Measurements from ENCODE around the gene RSKR.
A peak's percentile ranks its signal among the peaks of the same experiment; 100 is the strongest.
"Not testable (repeated sequence)": the region's sequence is repeated elsewhere in the genome, so short reads cannot be mapped to it uniquely, and the experiment has no call there.

The RSKR gene

DNA sequence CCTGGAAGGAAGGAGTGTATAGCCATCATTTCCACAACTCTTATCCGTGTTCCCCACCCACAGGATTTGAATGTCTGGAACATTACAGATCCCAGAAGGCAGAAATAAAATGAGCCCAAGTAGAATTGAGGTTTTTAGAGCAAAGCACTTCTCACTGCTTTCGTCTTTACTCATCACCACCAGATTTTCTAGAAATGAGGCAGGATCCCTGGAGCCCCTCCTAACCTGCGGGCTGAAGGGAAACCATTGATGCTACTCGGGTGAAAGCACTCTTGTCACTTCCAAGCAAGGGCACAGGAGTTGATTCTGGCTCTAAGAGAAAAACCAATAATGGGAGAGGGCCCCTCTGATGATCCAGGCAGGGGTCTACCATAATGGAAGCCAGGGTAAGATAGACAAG is 34.5 kb downstream of the RSKR start:
- DNase-seq (ENCODE audit: low spot score) = no peak
- no peak for FAIRE-seq

DNA sequence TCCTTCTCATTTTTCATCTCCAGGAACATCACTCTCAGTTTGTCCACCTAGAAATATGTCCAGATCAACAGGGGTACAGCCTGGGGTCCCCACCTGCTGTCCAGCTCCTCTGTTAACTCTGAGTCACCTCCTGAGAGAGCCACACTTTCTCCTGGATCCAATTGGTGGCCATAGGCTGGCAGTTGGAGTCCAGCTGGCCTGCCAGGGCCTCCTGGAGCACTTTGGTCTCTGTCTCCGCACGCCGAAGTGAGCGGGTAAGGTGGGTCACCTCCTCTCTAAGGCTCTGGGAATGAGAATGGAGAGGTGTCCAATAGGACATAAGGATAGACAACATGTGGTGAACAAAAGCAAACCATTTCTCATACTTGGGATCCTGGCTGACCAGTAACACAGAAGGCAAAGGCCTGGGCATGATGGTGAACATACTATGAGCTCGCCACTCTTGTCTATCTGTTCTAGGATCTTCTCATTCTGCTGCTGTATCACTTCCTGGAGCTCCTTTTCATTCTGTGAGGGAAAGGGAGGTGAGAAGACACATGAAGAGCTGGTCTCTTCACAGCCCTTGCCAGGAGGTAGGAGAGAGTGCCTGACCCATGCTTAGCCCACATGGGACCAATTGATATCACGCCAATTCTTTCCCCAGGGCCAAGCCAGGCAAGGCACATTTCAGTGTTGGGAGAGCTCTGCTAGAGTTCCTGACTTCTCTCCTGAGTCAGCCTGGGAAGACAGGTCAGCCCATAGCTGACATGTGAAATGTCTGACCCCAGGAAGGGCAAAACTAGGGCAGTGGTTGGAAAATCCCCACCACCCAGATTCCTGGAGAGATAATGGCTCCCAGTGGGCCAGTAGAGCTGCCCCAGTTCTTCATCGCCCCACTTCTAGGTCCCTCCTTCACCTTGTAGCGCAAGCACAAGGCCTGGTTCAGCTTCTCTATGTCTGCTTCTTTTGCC is 35.5 kb downstream of the RSKR start:
- DNase-seq (ENCODE audit: low spot score) = no peak

DNA sequence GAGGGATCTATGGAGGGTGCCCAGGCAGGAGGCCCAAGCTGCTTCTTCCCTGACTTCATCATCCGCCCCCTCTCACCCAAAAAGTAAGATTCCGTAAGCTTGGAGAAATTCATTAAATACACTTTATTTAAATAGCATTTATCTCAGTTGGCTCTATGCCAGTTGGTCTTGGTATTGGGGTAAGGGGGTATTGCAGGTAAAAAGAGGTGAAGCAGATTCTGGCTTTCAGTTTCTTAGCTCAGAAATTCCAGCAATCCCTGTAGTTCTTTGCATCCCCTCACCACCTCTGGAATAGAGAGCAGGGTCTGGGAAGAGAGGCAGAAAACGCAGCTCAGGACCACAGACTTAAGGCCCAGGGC is 36.5 kb downstream of the RSKR start:
- DNase-seq (ENCODE audit: low spot score) (no peak), FAIRE-seq (no peak)

More for the DNA sequence above, 35.5 kb downstream of the RSKR start:
- no peak for FAIRE-seq

DNA sequence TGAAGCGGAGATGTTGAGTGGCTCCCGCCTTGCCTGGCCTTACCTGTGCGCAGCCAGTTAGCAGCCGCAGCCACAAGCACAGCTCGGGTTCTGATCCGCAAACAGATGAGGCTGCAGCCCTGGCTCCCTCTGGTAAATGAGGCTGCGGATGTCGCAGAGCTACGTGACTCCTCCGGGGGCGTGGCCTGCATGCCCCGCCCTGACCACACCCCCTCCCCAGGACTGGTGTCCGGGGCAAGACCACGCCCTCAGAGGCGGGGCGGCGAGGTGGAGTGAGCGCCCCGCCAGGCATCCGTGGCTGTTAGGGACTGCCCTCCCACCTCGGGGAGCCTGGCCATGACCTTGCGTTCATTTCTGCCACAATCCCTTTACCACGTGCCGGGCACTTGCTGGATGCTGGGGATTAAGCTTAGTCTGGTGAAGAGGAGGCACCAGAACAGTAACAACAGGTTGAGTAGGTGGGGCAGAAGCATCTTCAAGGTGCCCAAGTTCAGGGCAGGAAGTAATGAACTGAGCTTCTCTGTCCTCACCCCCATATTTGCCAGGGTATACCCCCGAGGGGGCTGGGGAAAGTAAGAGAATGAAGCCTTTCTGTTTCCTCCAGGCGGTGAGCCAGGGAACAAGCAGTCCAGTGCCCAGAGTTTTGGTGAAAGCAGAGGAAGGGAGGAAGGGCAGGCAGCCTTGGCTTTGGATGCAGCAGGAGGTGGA is 37.1 kb downstream of the RSKR start, which contains the start of gene ALDOC:
TSS of gene ALDOC (minus strand) at position 138 of the 708 bp plus-strand sequence. CDS start 1,363 bp downstream, outside the sequence.
- FAIRE-seq (no peak), DNase-seq (ENCODE audit: low spot score) (peak; percentile 48)

DNA sequence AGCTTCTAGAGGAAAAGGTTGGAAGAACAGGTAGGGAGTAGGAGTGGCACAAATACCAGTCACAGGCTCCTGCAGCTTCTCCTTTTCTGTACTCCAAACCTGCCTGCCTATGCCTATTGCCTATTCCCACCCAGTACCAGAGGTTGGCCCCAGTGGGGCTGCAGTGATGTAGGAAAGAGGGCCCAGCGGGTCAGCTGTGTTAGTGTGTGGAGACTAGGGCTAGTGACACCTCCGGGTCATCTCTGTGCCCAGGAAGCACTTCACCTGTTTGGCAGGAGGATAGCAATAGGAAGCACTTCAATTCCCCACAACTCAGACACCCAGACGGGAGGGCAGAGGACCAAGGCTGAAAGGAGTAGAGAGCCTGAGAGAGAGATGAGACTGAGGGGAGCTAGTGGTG is 38.0 kb downstream of the RSKR start:
- not testable (repeated sequence) for FAIRE-seq

DNA sequence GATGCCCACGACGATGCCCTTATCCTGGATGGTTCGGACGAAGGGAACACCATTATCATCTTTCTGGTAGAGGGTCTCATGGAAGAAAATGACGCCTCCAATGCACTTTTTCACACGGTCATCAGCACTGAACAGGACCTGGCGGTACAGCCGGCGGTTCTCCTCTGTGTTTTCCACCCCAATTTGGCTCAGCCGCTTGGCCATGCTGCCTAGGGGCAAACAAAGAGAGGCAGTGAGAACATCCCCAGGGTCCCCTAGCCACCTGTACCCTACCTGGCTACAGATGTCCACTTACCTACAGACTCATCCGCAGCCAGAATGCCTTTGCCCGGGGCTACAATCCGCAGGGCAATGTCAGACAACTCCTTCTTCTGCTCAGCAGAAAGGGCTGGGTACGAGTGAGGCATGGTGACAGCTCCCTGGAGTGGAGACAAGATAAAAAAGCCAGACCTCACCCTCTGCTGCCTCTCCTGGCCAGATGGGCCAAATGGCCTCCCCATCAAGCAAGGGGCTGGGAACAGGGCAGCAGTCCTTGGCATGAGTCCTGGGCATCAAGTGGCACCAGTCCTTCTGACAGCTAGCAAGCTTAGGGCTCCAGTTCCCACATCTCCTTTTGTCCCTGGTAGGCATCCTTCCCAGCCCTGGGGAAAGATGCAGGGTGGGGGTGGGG is 38.7 kb downstream of the RSKR start:
- FAIRE-seq (no peak), DNase-seq (ENCODE audit: low spot score) (no peak)

More for the DNA sequence above, 38.0 kb downstream of the RSKR start:
- DNase-seq (ENCODE audit: low spot score) = not testable (repeated sequence)

DNA sequence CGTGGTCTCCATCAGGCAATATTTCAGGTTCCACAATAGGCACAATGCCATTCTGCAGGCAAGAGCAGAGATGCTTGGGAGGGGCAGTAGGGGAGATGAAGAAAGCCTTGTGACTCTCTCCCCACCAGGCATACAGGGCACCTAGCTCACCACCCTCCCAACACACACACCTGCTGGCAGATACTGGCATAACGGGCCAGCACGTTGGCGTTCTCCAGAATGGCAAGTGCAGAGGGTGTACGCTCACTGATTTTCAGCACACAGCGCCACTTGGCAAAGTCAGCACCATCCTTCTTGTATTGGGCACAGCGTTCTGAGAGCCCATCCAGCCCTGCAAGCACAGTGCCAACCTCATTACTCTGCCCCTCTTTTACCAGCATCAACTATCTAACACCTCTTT is 39.5 kb downstream of the RSKR start:
- FAIRE-seq = no peak
- no peak for DNase-seq (ENCODE audit: low spot score)

DNA sequence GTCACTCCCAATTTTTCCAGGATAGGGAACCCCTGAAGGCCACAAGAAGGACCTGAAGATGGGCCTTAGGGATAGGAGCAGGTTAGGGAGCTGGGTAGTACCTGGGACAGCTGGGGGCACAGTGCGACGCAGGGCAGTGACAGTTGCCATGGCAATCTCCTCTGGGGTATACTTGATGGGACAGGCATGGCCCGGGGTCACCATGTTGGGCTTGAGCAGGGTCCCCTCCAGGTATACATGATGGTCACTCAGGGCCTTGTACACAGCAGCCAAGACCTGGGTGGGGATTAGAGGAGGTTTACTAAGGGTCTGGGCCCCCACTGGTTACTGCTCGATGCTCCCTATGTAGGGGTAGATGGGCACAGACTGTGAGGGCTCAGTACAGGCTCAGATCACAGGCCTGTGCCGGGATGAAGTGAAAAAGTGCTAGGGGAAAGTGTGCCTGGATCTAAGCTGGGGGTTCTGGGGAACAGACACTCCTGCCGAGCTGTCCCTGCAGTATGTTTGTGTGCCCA is 40.0 kb downstream of the RSKR start:
- no peak for FAIRE-seq
- no peak for DNase-seq (ENCODE audit: low spot score)

DNA sequence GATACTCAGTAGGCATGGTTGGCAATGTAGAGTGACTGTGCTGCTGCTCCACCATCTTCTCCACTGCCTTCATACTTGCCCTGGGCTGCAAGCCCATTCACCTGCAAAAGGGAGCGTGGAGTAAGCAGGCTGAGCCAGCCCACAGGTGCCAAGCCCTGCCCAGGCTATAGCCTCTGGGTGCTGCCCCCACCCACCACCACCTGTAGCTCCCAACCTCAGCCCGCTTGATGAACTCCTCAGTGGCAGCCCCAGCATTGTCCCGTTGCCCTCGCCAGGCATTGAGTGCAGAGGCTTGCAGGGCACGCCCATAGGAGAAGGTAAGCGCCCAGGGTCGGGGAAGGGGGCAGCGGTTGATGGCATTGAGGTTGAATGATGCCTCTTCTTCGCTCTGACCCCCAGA is 40.5 kb downstream of the RSKR start:
- no peak for FAIRE-seq
- DNase-seq (ENCODE audit: low spot score) = no peak

DNA sequence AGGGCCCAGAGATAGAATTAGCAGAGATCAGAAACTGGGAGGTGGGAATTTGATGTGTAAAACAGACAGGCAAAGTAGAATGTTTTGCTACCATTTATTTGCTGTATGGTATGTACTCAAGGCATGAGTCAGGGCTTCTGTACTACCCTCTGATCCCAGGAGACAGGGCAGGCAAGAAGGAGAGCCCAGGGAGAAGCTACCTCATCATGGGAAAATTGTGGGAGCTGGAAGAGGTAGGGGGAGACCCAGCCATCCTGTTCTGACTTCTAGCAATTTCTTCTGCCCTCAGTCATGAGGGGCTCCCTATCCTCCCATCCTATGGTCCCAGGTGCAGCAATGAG is 41.0 kb downstream of the RSKR start:
- DNase-seq (ENCODE audit: low spot score) (no peak), FAIRE-seq (no peak)

DNA sequence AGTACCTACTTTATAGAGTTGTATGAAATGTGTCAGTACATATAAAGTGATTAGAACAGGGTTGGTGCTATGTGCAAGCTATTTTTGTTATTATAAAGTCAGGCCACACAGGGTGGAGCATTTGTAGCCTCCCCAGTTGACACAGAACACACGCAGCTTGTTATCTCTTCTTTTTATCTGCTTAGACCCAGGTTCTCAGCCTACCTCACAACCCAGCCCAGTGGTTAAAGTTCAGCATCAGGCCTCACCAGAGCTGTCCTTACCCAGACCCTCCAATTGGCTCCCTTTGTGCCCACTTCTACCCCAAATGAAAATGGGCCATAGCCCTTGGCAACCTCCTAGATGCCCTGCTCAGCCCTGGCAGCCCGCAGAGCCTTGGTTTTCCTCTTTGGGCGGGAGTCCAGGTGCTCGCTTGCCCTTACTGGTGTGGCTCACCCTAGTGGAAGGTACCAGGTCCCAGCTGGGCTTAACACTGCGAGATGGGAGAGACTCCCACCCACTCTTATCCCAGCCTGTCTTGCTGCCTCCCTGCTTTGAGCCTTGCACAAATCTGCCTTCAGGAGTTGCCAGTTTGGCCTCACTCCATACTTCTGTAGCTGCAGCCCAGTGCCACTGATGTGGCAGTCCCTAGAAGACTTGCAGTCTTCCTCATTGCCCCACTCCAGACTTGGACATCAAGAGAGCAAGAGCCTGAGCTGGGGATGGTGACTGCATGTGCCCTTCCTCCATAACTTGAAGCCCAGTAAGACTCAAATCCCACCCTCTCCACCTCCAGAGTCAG is 41.5 kb downstream of the RSKR start:
- no peak for FAIRE-seq
- no peak for DNase-seq (ENCODE audit: low spot score)

DNA sequence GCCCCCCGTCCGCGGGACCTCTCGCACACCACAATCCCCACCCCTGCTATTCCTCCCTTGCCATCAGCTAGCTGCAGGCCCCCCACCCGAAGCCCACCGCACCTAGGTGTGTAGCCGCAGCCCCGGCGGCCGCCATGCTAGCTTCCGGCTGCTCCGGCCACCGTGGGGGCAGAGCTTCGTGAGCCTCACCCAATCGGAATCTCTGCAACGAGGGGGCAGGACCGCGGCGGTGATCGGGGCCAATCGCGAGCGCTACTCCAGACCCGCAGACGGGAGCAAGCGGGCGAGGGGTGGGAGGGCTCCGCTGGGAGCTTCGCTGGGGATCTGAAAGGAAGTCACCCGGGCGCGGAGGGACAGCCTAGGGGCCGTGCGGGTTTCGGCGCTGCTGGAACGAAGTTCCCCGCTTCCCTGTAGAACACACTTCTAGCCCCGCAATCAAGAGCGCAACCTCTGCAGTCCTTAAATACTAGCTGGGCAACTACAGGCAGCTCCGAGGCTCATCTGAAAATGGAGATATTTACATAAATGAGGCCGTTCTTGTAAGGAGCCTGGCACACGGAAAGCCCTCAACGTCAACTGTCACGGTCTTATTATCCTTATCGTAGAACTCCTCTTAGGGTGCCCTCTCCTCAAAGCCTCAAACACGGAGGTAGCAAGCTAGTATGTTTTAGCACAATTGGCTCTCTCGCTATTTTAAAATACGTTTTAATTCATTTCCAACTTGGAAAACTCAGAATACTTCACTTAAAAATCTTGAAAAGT is 42.4 kb downstream of the RSKR start, which contains the start of gene PIGS:
TSS of gene PIGS (minus strand) at position 164 of the 762 bp plus-strand sequence. CDS start at position 136, 28 bp downstream.
- DNase-seq (ENCODE audit: low spot score) = peak; percentile 81
- FAIRE-seq = peak; percentile 30

DNA sequence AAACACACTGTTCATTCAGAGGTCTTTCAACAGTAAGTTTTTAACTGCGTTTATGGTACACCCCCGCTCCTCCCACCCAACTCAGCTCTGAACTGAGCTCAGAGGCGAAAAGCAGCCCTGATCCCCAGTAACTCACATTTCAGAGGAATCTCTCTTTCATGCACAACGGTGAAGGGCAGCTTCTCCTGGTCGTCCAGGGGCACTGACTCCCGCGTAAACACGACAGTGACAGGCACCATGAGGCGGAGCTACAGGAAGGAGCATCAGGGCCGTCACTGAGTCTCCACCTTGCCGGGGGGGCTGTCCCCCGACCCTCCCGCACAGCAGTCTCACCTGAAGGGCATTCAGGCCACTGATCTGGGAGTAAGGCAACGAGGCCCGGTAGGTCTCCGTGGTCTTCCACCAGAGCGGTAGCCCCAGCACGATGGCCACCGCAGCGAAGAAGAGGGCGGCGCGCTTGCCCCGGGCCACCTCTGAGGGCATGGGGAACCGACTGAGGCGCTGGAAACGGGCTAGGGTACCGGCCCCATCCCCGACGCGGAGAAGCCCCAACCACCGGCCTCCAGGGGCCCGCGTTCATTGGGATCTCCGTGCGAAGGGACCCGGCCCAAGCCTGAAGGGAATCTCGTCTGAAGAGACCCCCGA is 43.1 kb downstream of the RSKR start:
- no peak for FAIRE-seq
- no peak for DNase-seq (ENCODE audit: low spot score)

DNA sequence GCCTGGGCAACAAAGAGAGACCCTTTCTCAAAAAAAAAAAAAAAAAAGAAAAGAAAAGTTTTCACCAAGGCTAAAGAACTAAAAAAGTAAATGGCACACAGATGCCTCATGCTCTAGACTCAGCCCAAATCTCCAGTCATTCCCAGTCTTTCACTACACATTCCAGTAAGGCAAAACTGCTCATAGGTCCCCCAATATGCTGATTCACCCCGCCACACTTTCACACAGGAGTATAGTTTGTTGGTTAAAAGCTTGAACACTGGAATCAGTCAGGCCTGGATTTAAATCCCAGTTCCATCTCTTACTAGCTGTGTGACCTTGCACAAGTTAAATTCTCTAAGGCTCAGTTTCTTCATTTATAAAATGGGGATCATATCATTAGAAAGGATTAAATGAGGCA is 44.5 kb downstream of the RSKR start:
- DNase-seq (ENCODE audit: low spot score) = no peak
- FAIRE-seq = no peak

DNA sequence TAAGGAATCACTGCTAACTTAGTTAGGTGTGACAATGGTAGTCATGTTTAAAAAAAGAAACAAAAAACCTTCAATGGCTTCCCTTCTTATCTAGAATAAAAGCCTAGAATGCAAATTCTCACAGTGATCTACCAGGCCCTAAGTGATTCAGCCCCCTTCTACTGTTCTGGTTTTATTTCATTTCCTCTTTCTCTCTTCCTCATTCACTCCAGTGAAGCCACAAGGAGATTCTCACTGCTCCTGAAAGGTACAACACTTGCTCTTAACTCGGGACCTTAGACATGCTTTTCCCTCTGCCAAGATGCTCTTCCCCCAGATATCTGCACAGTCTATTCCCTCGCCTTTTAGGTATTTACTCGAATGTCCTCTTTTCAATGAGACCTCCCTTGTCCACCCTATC is 46.4 kb downstream of the RSKR start:
- FAIRE-seq = no peak
- no peak for DNase-seq (ENCODE audit: low spot score)

DNA sequence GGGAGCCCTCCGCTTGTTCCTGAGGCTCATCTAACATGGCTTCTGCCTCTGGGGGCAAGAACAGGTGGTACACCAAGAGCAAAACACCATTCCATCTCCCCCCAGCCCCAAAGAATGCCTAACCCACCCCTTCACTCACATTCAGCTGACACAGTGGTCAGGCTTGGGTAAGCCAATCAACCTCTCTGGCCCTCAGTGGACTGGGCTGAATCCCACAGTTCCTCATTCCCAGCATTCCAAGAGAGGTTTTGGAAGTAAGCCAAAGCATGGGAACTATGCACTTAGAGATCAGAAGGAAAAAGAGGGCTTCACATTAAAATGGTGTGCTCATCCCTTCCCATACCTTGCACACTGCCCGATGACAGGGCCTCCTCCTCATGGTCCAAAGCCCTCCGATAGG is 50.5 kb downstream of the RSKR start:
- DNase-seq (ENCODE audit: low spot score) = peak; percentile 64
- FAIRE-seq = no peak

All from RCC 7860 (cell line).